Measurements from ENCODE around the gene PNPLA6. TPM values are rescaled to one million over a fixed set of nuclear protein-coding genes. Genes with fewer than 3 reads are reported as not detected.

Gene PNPLA6
- total and polyA plus RNA-seq, 2 of the 13 experiments (the other 11 are each of a cell fraction or from before 2014, with no cell fraction given), result 24.9 to 28.2 TPM

DNA sequence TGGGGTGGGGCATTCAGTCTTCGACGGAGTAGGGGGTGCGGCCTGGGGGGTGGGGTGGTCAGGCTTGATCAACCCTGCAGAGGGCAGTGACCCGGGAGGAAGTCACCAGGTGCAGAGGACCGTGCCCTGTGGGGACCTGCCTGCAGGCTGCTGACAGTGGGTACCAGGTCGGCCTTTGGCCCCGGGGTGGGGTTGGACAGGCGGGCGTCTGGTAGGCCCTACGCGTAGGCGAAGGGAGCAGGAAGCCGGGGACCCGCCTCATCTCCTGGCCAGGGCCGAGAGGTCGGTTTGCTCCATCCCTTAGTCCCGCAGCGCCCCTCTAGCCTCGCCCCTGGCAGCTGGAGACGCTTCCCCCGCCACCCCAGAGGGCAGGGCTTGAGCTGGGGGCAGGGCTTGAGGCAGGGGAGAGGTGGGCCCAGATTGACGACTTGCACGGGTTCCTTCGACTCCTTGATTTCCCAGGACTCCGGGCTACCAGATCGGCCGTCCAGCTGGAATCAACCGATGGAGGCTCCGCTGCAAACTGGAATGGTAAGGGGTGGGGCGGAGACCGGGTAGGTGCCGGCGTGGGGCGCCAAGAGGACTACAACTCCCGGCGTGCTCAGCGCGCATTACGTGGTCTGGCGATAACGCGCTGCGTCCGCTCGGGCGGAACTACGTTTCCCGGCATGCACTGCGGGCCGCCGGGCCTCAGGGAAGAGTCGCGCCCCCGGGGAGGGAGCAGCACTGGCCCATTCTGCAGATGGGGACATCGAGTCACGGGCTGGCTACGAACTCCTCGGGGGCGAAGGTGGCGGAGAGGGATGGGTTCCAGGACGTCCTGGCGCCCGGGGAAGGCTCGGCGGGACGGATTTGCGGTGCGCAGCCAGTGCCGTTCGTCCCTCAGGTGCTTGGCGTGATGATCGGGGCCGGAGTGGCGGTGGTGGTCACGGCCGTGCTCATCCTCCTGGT lies at the start of gene PNPLA6 (continued):
- no peak for TF ChIP-seq SMYD3 (CRISPR knock-in tag; IDR thresholded peaks at IDR 0.05)
- peak; percentile 56 for TF ChIP-seq ZGPAT (CRISPR knock-in tag; IDR thresholded peaks at IDR 0.05)
- peak; percentile 23; the same call in 1 of the 2 replicates for TF ChIP-seq SIX4 (CRISPR knock-in tag; IDR thresholded peaks at IDR 0.05)
- no peak for TF ChIP-seq NFATC3 (CRISPR knock-in tag; IDR thresholded peaks at IDR 0.05)
- TF ChIP-seq KDM4B (CRISPR knock-in tag; IDR thresholded peaks at IDR 0.05), result peak; percentile 36; the same call in 1 of the 2 replicates
- no peak for TF ChIP-seq ZNF17 (CRISPR knock-in tag; IDR thresholded peaks at IDR 0.05)
- TF ChIP-seq, protein P1, sequence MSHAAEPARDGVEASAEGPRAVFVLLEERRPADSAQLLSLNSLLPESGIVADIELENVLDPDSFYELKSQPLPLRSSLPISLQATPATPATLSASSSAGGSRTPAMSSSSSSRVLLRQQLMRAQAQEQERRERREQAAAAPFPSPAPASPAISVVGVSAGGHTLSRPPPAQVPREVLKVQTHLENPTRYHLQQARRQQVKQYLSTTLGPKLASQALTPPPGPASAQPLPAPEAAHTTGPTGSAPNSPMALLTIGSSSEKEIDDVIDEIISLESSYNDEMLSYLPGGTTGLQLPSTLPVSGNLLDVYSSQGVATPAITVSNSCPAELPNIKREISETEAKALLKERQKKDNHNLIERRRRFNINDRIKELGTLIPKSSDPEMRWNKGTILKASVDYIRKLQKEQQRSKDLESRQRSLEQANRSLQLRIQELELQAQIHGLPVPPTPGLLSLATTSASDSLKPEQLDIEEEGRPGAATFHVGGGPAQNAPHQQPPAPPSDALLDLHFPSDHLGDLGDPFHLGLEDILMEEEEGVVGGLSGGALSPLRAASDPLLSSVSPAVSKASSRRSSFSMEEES (CRISPR knock-in tag; IDR thresholded peaks at IDR 0.05), result 0 out of 2 replicates have a peak, but pooled peaks have one; percentile 38
- TF ChIP-seq IKZF1 (IDR thresholded peaks at IDR 0.05), result no peak
- TF ChIP-seq, protein P2, sequence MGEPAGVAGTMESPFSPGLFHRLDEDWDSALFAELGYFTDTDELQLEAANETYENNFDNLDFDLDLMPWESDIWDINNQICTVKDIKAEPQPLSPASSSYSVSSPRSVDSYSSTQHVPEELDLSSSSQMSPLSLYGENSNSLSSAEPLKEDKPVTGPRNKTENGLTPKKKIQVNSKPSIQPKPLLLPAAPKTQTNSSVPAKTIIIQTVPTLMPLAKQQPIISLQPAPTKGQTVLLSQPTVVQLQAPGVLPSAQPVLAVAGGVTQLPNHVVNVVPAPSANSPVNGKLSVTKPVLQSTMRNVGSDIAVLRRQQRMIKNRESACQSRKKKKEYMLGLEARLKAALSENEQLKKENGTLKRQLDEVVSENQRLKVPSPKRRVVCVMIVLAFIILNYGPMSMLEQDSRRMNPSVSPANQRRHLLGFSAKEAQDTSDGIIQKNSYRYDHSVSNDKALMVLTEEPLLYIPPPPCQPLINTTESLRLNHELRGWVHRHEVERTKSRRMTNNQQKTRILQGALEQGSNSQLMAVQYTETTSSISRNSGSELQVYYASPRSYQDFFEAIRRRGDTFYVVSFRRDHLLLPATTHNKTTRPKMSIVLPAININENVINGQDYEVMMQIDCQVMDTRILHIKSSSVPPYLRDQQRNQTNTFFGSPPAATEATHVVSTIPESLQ (CRISPR knock-in tag; conservative IDR thresholded peaks at IDR 0.05), result 0 out of 2 replicates have a peak, but pooled peaks have one; percentile 58
- peak; percentile 79 for TF ChIP-seq NR2C2 (CRISPR knock-in tag; IDR thresholded peaks at IDR 0.05; ENCODE audit: borderline replicate concordance)
- no peak for TF ChIP-seq SOX13 (IDR thresholded peaks at IDR 0.05)
- peak in 1 of 2 experiments; percentile 25; a peak in 1 of 4 replicates for TF ChIP-seq SOX13 (CRISPR knock-in tag; conservative IDR thresholded peaks at IDR 0.05 in 1 of 2, IDR thresholded peaks at IDR 0.05 in 1 of 2)
- peak in 1 of 2 experiments; percentile 41; a peak in 1 of 4 replicates for TF ChIP-seq ATF4 (CRISPR knock-in tag; IDR thresholded peaks at IDR 0.05)
- TF ChIP-seq, protein P3, sequence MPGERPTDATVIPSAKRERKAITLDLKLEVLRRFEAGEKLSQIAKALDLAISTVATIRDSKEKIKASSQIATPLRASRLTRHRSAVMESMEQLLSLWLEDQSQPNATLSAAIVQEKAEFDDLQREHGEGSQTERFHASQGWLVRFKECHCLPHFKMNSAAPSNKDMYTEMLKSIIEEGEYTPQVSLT (CRISPR knock-in tag; IDR thresholded peaks at IDR 0.05; ENCODE audit: borderline replicate concordance, low read depth), result no peak
- no peak for TF ChIP-seq GPN1 (CRISPR knock-in tag; IDR thresholded peaks at IDR 0.05; ENCODE audit: borderline replicate concordance)
- no peak for TF ChIP-seq ZNF230 (CRISPR knock-in tag; IDR thresholded peaks at IDR 0.05)
- TF ChIP-seq CREB1 (IDR thresholded peaks at IDR 0.05), result peak; percentile 90
- peak; percentile 96 for TF ChIP-seq CREB1 (CRISPR knock-in tag; IDR thresholded peaks at IDR 0.05)
- peak; percentile 96 for TF ChIP-seq GMEB2 (CRISPR knock-in tag; IDR thresholded peaks at IDR 0.05; ENCODE audit: low read depth)
- 0 out of 2 replicates have a peak, but pooled peaks have one; percentile 37 for TF ChIP-seq SP140L (CRISPR knock-in tag; IDR thresholded peaks at IDR 0.05; ENCODE audit: borderline replicate concordance)
- TF ChIP-seq HHEX (CRISPR knock-in tag; IDR thresholded peaks at IDR 0.05), result no peak

Data from HepG2 (cell line).